ENCODE data around the gene SKA2.

- no peak for TF ChIP-seq POLR2AphosphoS5 (IDR thresholded peaks at IDR 0.05; ENCODE audit: insufficient read depth, low read depth, low read length)
- TF ChIP-seq CTCF (IDR thresholded peaks at IDR 0.05; ENCODE audit: extremely low read depth in 1 of 2, insufficient read depth in 1 of 2, low read depth in 1 of 2, low read length in 2 of 2): no peak
- no peak for TF ChIP-seq POLR2A (IDR thresholded peaks at IDR 0.05; ENCODE audit: low read depth, low read length)
- TF ChIP-seq JUN (IDR thresholded peaks at IDR 0.05; ENCODE audit: borderline replicate concordance, insufficient read depth, insufficient read length, low read depth): no peak
- no peak for TF ChIP-seq FOS (IDR thresholded peaks at IDR 0.05; ENCODE audit: borderline replicate concordance, insufficient read depth, low read length)
- TF ChIP-seq MAX (IDR thresholded peaks at IDR 0.05; ENCODE audit: insufficient read depth, insufficient read length): no peak
- TF ChIP-seq EZH2 (IDR thresholded peaks at IDR 0.05; ENCODE audit: borderline replicate concordance, low read depth, low read length, severe bottlenecking): no peak
Observed at GRCh38 chr17:59172436-59173004, 17.5 kb upstream of the SKA2 start.
